ENCODE results near the gene GYPB.
"Not testable (repeated sequence)": the region's sequence is repeated elsewhere in the genome, so short reads cannot be mapped to it uniquely, and the experiment has no call there.

GRCh38 chr4:144003205-144003889 lies 15.8 kb downstream of the GYPB start:
- TF ChIP-seq CTCF, POLR2A, POLR2AphosphoS5 (IDR thresholded peaks at IDR 0.05): not testable (repeated sequence)

Measured in sigmoid colon (tissue), 4 donors.